Measurements from ENCODE around the gene HIVEP3. TPM values are rescaled to one million over a fixed set of nuclear protein-coding genes. Genes with fewer than 3 reads are reported as not detected.
A peak's percentile ranks its signal among the peaks of the same experiment; 100 is the strongest.

Gene HIVEP3
- total RNA-seq, 4 donors from 2014 or later = 4.6 to 8.3 (median 6.5) TPM

- DNase-seq = no peak
- no peak overlapping the region for H3K27ac ChIP-seq
- no peak overlapping the region for H3K4me3 ChIP-seq
- TF ChIP-seq CTCF (IDR thresholded peaks at IDR 0.05) = no peak
- no peak for TF ChIP-seq POLR2A (IDR thresholded peaks at IDR 0.05)
- H3K27me3 ChIP-seq = no peaks in the 10 kb centered on the region
- no peaks in the 10 kb centered on the region for H3K36me3 ChIP-seq
- H3K9me3 ChIP-seq = no peaks in the 10 kb centered on the region
- no peaks in the 10 kb centered on the region for H3K4me1 ChIP-seq
These were observed 343.9 kb downstream of the HIVEP3 start for GRCh38 chr1:41574842-41575241.

DNA sequence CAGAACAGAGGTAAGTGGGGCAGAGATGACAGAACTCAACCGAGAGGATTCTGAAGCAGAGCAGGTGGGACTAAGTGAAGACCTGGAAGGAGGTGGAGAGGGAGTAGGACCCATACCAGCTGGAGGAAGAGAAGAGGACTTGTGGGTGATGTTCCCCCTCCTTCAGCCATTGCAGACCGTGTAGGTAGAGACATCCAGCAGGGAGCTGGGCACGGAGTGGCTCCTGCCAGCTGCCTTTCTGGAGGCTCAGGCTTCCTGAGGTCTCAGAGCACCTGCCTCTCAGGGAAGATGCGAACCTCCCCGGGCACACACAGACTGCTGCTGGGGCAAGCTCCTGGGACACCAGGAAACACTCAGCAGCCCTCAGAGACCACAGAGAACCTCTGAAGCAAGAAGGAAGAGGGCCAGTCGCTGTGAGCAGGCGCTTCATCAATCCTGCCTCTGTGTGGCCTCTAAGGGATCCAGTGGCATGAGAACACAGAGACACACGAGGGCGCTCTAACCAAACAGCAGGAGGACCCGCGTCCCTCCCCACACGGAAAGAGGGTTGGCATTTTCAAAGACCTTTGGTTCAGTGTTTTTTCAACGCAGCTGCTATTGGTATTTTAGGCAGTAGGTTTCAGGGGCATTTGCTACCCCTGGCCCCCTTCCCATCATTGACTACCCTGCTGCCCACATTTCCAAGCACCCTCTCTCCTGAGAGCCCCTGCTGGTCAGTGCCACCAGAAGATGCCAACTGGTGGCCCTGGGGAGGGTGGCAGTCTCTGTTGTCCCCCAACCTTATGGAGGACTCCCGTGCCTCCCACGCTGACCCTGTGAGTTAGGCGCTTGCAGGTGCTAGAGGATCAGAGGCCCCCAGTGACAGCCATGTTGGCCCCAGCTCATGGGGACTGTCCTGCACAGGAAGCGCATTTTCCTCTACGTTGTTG is 344.7 kb downstream of the HIVEP3 start:
- DNase-seq = peak; percentile 71 to 92 (median 82)
- Histone ChIP-seq H3K27ac (no peak overlapping the region), H3K27me3 (no peaks in the 10 kb centered on the region), H3K9me3 (no peaks in the 10 kb centered on the region), H3K36me3 (no peaks in the 10 kb centered on the region), H3K4me1 (no peaks in the 10 kb centered on the region), H3K4me3 (no peak overlapping the region)
- TF ChIP-seq CTCF (IDR thresholded peaks at IDR 0.05) = peak; percentile 63 to 92 (median 74)
- TF ChIP-seq POLR2A (IDR thresholded peaks at IDR 0.05) = no peak

GRCh38 chr1:41573194-41573593 is 345.5 kb downstream of the HIVEP3 start:
- H3K4me1 ChIP-seq = no peaks in the 10 kb centered on the region
- H3K36me3 ChIP-seq = no peaks in the 10 kb centered on the region
- no peaks in the 10 kb centered on the region for H3K27me3 ChIP-seq
- TF ChIP-seq CTCF (IDR thresholded peaks at IDR 0.05) (no peak), POLR2A (IDR thresholded peaks at IDR 0.05) (no peak)
- DNase-seq = no peak
- H3K27ac ChIP-seq = no peak overlapping the region
- H3K9me3 ChIP-seq = no peaks in the 10 kb centered on the region
- H3K4me3 ChIP-seq = no peak overlapping the region

- no peak for DNase-seq
- Histone ChIP-seq H3K4me3 (no peak overlapping the region), H3K36me3 (no peaks in the 10 kb centered on the region), H3K9me3 (no peaks in the 10 kb centered on the region), H3K27ac (no peak overlapping the region), H3K4me1 (no peaks in the 10 kb centered on the region), H3K27me3 (no peaks in the 10 kb centered on the region)
- TF ChIP-seq POLR2A (IDR thresholded peaks at IDR 0.05) = no peak
- no peak for TF ChIP-seq CTCF (IDR thresholded peaks at IDR 0.05)
These were observed 346.5 kb downstream of the HIVEP3 start for GRCh38 chr1:41572224-41572623.

DNA sequence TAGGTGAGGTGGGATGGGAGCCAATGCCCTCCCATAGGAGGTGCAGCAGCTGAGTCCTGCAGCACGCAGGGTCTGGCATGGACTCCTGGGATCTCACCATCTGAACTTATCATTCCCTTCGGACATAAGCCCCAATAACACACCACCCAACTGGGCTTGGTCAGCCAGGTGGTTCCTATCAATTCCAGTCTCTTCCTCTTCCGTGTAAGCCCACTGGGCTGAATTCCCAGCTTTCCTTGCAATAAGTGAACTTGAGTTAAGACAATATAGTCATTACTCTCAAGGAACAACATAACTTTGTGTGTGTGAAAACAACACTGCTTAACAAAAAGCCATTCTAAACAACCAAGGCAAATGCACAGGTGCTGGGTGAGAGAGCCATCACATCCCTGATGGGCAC is 347.7 kb downstream of the HIVEP3 start:
- H3K36me3 ChIP-seq = no peaks in the 10 kb centered on the region
- no peaks in the 10 kb centered on the region for H3K9me3 ChIP-seq
- no peak for TF ChIP-seq CTCF (IDR thresholded peaks at IDR 0.05)
- no peak for TF ChIP-seq POLR2A (IDR thresholded peaks at IDR 0.05)
- H3K4me1 ChIP-seq = no peaks in the 10 kb centered on the region
- DNase-seq = no peak
- H3K27ac ChIP-seq = no peak overlapping the region
- no peaks in the 10 kb centered on the region for H3K27me3 ChIP-seq
- H3K4me3 ChIP-seq = no peak overlapping the region
